IPS-18c (cell line): ENCODE results near the gene SPNS3.

Experiments used
- H3K4me3 ChIP-seq: 2 replicates; pipeline ENCODE4 v1.7.0; 2013; ENCODE audit warnings: low read depth, mild to moderate bottlenecking, low read length, moderate library complexity; ENCODE audit not compliant: insufficient read depth
- H3K9me3 ChIP-seq: one replicate; pipeline ENCODE4 v1.6.1; 2013; ENCODE audit warnings: mild to moderate bottlenecking, low read length, moderate library complexity; ENCODE audit not compliant: control insufficient read depth, insufficient read depth

The SPNS3 gene

DNA sequence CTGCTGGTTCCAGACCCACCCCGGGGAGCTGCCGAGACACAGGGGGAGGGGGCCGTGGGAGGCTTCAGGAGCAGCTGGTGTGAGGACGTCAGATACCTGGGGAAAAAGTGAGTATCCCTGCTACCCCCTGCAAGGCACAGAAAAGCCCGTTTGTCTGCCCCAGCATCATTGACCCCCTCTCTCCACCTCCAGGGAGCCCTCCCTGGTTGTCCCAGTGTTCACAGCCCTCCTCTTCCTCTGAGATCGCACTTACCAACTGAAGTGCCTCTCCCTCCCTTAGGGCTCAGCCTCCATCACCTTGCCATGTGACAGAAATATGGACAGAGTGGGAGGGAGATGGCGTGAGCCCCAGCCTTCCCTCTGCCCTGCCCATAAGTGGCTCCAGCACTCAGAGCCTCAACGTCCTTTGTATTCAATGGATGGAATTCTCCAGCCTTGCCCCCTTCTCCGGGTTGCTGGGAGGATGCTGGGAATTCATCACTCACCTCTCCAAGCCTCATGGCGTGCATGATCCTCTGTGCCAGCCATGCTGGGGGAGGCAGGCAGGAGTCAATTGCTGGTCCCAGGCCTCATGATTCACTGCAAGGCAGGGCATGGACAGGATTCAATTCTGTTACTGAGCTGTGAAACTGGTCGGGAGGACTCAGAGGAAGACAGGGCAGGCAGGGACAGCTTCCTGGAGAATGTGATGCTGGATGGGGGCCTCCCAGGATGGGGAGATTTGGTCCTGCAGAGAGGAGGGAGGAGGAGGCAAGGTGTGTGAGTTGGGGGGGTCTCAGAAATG, 14.6 kb downstream of the SPNS3 start:
- Histone ChIP-seq H3K9me3 (peaks cover 2% of the 10 kb centered on the region), H3K4me3 (no peak overlapping the region)

- Histone ChIP-seq H3K9me3 (peaks cover 2% of the 10 kb centered on the region), H3K4me3 (no peak overlapping the region)
Measured at GRCh38 chr17:4449736-4450135, 16.0 kb downstream of the SPNS3 start.

GRCh38 chr17:4450710-4451316, 17.1 kb downstream of the SPNS3 start:
- H3K4me3 ChIP-seq, result no peak overlapping the region

GRCh38 chr17:4453812-4454591, 20.3 kb downstream of the SPNS3 start:
- Histone ChIP-seq H3K9me3 (peaks cover 2% of the 10 kb centered on the region), H3K4me3 (no peak overlapping the region)

More at GRCh38 chr17:4450710-4451316, 17.1 kb downstream of the SPNS3 start:
- peaks cover 2% of the 10 kb centered on the region for H3K9me3 ChIP-seq

DNA sequence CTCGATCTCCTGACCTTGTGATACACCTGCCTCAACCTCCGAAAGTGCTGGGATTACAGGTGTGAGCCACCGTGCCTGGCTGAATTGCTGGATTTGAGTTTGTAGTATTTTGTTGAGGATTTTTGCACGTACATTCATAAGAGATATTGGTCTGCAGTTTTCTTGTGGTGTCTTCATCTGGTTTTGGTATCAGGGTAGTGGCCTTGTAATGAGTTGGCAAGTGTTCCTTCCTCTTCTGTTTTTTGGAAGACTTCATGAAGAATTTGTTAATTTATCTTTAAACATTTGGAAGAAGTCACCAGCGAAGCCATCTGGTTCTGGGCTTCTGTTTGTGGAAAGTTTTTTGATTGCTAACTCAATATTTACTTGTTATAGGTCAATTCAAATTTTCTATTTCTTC, 26.9 kb downstream of the SPNS3 start:
- Histone ChIP-seq H3K4me3 (no peak overlapping the region), H3K9me3 (no peaks in the 10 kb centered on the region)

GRCh38 chr17:4463818-4464476, 30.2 kb downstream of the SPNS3 start:
- H3K9me3 ChIP-seq, result no peaks in the 10 kb centered on the region
- H3K4me3 ChIP-seq, result no peak overlapping the region

- H3K9me3 ChIP-seq, result no peaks in the 10 kb centered on the region
Measured at GRCh38 chr17:4465786-4466185, 32.0 kb downstream of the SPNS3 start.

DNA sequence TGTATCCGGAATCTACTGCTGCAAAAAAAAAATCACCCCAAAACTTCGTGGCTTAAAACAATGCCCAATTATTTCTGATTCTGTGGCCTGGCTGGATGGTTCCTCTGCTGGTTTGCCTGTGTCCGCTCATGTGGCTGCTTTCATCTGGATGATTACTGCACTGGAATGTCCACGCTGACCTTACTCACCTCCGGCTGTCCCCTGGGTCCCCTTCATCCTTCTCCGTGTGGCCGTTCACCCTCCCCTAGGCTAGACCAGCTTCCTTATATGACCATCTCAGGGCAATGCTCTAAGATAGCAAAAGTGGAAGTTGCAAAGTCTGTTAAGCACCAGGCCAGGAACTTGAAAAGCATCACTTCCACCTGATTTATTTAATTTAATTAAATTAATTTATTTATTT, 33.5 kb downstream of the SPNS3 start:
- Histone ChIP-seq H3K9me3 (no peaks in the 10 kb centered on the region), H3K4me3 (no peak overlapping the region)

More at GRCh38 chr17:4465786-4466185, 32.0 kb downstream of the SPNS3 start:
- no peak overlapping the region for H3K4me3 ChIP-seq

GRCh38 chr17:4469552-4469951, 35.8 kb downstream of the SPNS3 start:
- Histone ChIP-seq H3K9me3 (no peaks in the 10 kb centered on the region), H3K4me3 (no peak overlapping the region)

GRCh38 chr17:4472286-4472685, 38.5 kb downstream of the SPNS3 start:
- H3K9me3 ChIP-seq, result no peaks in the 10 kb centered on the region
- no peak overlapping the region for H3K4me3 ChIP-seq

DNA sequence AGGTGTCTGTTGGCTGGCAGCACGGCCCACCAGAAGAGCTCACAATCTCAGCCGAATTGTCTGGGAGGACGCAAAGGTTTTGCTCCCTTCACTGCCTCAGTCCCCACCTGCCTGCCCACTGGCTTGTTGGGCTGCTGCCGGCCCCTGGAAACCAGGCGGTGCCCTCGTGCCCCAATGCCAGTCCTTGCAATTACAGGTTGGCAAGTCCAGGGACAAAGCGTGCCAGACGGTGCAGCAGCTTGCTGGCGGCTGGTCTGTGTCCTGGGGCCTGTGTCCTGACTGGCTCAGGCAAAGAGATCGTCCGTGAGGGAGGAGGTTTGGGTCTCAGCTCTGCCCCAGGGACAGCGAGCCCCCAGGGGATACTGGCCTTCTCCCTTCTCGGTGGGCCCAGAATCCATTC, 40.4 kb downstream of the SPNS3 start:
- Histone ChIP-seq H3K4me3 (no peak overlapping the region), H3K9me3 (no peaks in the 10 kb centered on the region)

DNA sequence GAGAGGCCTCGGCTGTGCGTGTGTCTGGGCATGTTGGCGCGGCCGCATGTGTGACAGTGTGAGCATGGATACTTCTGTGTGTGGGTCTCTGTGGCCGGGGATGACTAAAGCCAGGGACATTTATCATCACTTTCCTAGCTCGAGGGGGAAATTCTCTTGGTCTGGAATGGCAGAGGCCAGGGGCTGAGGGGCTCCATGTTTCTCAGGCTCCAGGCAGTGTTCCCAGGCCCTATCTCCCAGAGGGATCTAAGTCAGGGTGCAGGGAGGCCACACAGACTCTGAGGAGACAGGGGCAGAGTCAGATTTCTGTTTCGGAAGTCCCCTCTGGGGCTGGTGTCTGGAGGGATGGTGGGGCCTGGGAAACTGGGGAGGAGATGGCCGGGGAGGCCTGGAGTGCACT, 41.3 kb downstream of the SPNS3 start:
- Histone ChIP-seq H3K9me3 (no peaks in the 10 kb centered on the region), H3K4me3 (no peak overlapping the region)

DNA sequence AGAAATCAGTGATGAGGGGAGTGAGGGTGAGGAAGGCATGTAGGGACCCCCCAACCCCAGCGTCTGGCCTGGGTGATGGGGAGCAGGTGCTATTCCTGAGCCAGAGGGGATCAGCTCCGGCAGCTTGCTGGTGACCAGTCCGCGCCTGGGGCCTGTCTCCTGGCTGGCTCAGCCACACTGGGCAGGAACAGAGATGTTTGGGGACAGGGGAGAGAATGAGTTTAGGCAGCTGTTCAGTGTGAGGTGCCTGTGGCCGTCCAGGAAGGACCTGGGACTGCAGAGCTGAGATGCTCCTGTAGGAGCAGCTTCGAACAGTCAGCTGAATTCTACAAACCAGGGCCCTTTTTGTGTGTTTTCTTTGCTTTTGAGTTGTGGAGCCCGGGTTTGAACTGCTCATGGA, 41.7 kb downstream of the SPNS3 start:
- Histone ChIP-seq H3K4me3 (no peak overlapping the region), H3K9me3 (no peaks in the 10 kb centered on the region)

- no peaks in the 10 kb centered on the region for H3K9me3 ChIP-seq
- H3K4me3 ChIP-seq, result no peak overlapping the region
Measured at GRCh38 chr17:4476017-4476416, 42.3 kb downstream of the SPNS3 start.

DNA sequence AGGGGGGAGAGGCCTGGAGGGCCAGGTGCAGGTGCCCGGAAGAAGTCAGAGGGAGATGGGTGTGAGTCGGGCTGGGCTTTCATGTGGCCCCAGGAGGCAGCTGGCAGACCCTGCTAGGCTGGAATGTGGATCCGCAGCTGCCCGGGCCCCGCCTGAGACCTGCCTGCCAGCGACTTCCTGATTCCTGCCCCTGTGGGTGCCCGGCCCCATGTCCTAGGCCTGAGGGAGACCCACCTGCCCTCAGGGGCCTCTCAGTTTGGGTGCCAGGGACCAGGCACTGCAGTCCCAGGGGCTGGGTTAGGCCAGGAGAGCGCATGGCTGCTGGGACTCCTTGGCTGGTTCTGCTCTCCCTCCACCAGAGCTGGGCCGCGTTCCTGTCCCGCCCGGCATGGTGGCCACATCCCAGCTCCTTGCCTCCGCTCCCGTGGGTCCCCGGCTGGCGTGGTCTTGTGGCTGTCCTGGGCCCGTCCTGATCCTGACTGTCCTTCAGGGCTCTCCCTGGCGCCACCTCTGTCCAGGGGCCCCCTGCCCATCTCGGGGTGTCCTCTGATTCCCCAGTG, 42.9 kb downstream of the SPNS3 start:
- H3K4me3 ChIP-seq, result no peak overlapping the region
- no peaks in the 10 kb centered on the region for H3K9me3 ChIP-seq

DNA sequence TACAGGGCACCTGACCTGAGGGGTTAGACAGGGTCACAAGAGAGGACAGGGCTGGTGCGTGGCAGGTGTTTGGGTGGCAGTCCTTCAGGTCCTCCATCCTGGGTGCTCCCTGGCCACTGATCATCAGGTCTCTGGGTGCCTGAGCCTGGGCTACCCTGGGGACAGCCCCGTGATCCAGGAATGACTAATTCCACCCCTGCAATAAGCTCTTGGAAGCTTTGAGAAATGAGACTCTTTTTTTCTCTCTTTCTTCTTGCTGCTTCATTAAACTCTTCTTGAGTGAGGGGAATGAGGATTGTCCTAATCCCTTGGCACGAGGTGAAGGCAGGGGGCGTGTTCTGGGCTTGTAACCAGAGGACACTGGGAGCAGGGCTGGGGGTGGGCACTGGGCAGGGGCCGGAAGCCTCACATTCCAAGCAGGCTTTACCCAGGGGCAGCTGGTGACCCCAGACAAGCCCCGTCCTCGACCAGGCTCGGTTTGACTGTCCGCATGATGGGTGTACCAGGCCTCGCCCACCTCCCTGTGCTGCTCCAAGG, 43.6 kb downstream of the SPNS3 start:
- H3K9me3 ChIP-seq, result no peaks in the 10 kb centered on the region
- no peak overlapping the region for H3K4me3 ChIP-seq

GRCh38 chr17:4478318-4478830, 44.6 kb downstream of the SPNS3 start:
- H3K4me3 ChIP-seq, result no peak overlapping the region
- H3K9me3 ChIP-seq, result no peaks in the 10 kb centered on the region
